SK-N-SH treated with all-trans-retinoic acid at 6 μM for 48 hours (cell line): ENCODE data around the gene ARMCX4.

Experiments
- ARNTL ChIP-seq: fragments of 450-650 bp; formaldehyde crosslinking; IDR thresholded peaks from 2 replicates; pipeline ENCODE4 v1.5.0; 2020; ENCODE audit warnings: low read depth, mild to moderate bottlenecking, moderate library complexity, borderline replicate concordance
- CSDC2 ChIP-seq: fragments of 250-450 bp; sonication (Bioruptor Pico); IDR thresholded peaks from 2 replicates; pipeline ENCODE4 v1.5.0; 2020; ENCODE audit warnings: mild to moderate bottlenecking, moderate library complexity
- TCF4 ChIP-seq: fragments of 250-450 bp; sonication (Bioruptor Pico); IDR thresholded peaks from 2 replicates; pipeline ENCODE4 v1.8.0; 2021; ENCODE audit warnings: mild to moderate bottlenecking, moderate library complexity, borderline replicate concordance
- TOX ChIP-seq: fragments of 250-450 bp; sonication (Bioruptor Pico); IDR thresholded peaks from 2 replicates; pipeline ENCODE4 v1.8.0; 2021; ENCODE audit warnings: mild to moderate bottlenecking, moderate library complexity, borderline replicate concordance
- TSHZ2 ChIP-seq: fragments of 250-450 bp; sonication (Bioruptor Pico); IDR thresholded peaks from 2 replicates; pipeline ENCODE4 v1.5.0; 2020; ENCODE audit warnings: mild to moderate bottlenecking, moderate library complexity
- ZFP30 ChIP-seq: fragments of 450-650 bp; formaldehyde crosslinking; IDR thresholded peaks from 2 replicates; pipeline ENCODE4 v1.5.0; 2022; ENCODE audit warnings: mild to moderate bottlenecking, moderate library complexity
- ZNF8 ChIP-seq: fragments of 450-650 bp; formaldehyde crosslinking; IDR thresholded peaks from 2 replicates; pipeline ENCODE4 v1.5.0; 2020; ENCODE audit warnings: mild to moderate bottlenecking, moderate library complexity

- no peak for TF ChIP-seq CSDC2 (CRISPR knock-in tag)
- TF ChIP-seq TSHZ2 (CRISPR knock-in tag): no peak
- TF ChIP-seq TOX (CRISPR knock-in tag): no peak
- no peak for TF ChIP-seq ZFP30 (CRISPR knock-in tag)
- TF ChIP-seq ARNTL (CRISPR knock-in tag): no peak
- no peak for TF ChIP-seq ZNF8
- no peak for TF ChIP-seq TCF4 (CRISPR knock-in tag)
Observed at GRCh38 chrX:101507986-101508385, 22.7 kb downstream of the ARMCX4 start.
